CD8-positive, alpha-beta memory T cell (primary cell): ENCODE data around the gene RASA3. TPM values are rescaled to one million over a fixed set of nuclear protein-coding genes. Genes with fewer than 3 reads are reported as not detected.
A peak's percentile ranks its signal among the peaks of the same experiment; 100 is the strongest.
"Not testable (repeated sequence)": the region's sequence is repeated elsewhere in the genome, so short reads cannot be mapped to it uniquely, and the experiment has no call there.

Experiments
- CTCF ChIA-PET: fragments of 350-600 bp; sonication (Branson Sonifier 250); formaldehyde crosslinking; loops from one replicate; lab custom pipeline; 2021; ENCODE audit warnings: antibody characterized with exemption; lab: Charles Lee
- POLR2A ChIA-PET: fragments of 350-600 bp; sonication (Branson Sonifier 250); formaldehyde crosslinking; loops from one replicate; lab custom pipeline; 2021; ENCODE audit warnings: antibody characterized with exemption; lab: Charles Lee
- DNase-seq, 5 donors: peaks; one replicate each; pipeline versions ENCODE4 v3.0.0 to v3.0.0-alpha.2; 2020 to 2022; ENCODE audit warnings: mixed read lengths in 1 of 5
- H3K27ac ChIP-seq: one replicate; pipeline ENCODE4 v1.7.0; 2013; ENCODE audit warnings: low read depth, mild to moderate bottlenecking, low read length, moderate library complexity
- H3K27me3 ChIP-seq: 2 replicates; pipeline ENCODE4 v1.7.0; 2013; ENCODE audit warnings: low read length, mild to moderate bottlenecking; ENCODE audit not compliant: insufficient read depth, poor library complexity, severe bottlenecking
- H3K36me3 ChIP-seq: 2 replicates; pipeline ENCODE4 v1.7.0; 2013; ENCODE audit warnings: mild to moderate bottlenecking, low read length, moderate library complexity; ENCODE audit not compliant: insufficient read depth
- H3K4me1 ChIP-seq: 2 replicates; pipeline ENCODE4 v1.7.0; 2013; ENCODE audit warnings: mild to moderate bottlenecking, low read length, moderate library complexity; ENCODE audit not compliant: insufficient read depth
- H3K4me3 ChIP-seq: 2 replicates; pipeline ENCODE4 v1.7.0; 2013; ENCODE audit warnings: mild to moderate bottlenecking, low read length
- H3K9me3 ChIP-seq: 2 replicates; pipeline ENCODE4 v1.7.0; 2013; ENCODE audit warnings: mild to moderate bottlenecking, low read length
- H3K27ac Mint-ChIP-seq, 8 donors: one replicate each; pipeline ENCODE4 v1.8.0; 2020 to 2021; ENCODE audit warnings: mixed read lengths in 8 of 8, mild to moderate bottlenecking in 6 of 8, inconsistent platforms in 3 of 8, moderate library complexity in 3 of 8
- H3K27me3 Mint-ChIP-seq, 2 donors: one replicate each; pipeline ENCODE4 v1.8.0; 2020 to 2021; ENCODE audit warnings: mixed read lengths in 2 of 2, mild to moderate bottlenecking in 1 of 2, moderate library complexity in 1 of 2
- H3K36me3 Mint-ChIP-seq, 3 donors: one replicate each; pipeline ENCODE4 v1.8.0; 2020 to 2021; ENCODE audit warnings: mixed read lengths in 3 of 3, inconsistent platforms in 1 of 3, mild to moderate bottlenecking in 1 of 3
- H3K4me1 Mint-ChIP-seq, 3 donors: one replicate each; pipeline ENCODE4 v1.8.0; 2020 to 2021; ENCODE audit warnings: mixed read lengths in 3 of 3, inconsistent platforms in 1 of 3, mild to moderate bottlenecking in 1 of 3
- H3K4me3 Mint-ChIP-seq, 7 donors: one replicate each; pipeline ENCODE4 v1.8.0; 2020 to 2021; ENCODE audit warnings: mixed read lengths in 7 of 7, mild to moderate bottlenecking in 6 of 7, moderate library complexity in 4 of 7, inconsistent platforms in 2 of 7
- H3K9me3 Mint-ChIP-seq, 5 donors: one replicate each; pipeline ENCODE4 v1.8.0; 2020 to 2022; ENCODE audit warnings: mixed read lengths in 5 of 5, mild to moderate bottlenecking in 3 of 5, moderate library complexity in 2 of 5, inconsistent platforms in 1 of 5
- polyA plus RNA-seq: library from polyadenylated mRNA; unstranded; fragments of 300-500 nt; fragmentation: Illumina TruSeq; gene quantifications from one replicate; pipeline ENCODE4 v1.2.3, GENCODE V29; 2021
- total RNA-seq, 2 experiments: library from RNA; stranded (reverse); gene quantifications; one replicate each; pipeline ENCODE4 v1.2.3, GENCODE V29; 2021

Gene RASA3
- total and polyA plus RNA-seq, 3 experiments from 2014 or later = 26.4 to 123 (median 27.1) TPM

DNA sequence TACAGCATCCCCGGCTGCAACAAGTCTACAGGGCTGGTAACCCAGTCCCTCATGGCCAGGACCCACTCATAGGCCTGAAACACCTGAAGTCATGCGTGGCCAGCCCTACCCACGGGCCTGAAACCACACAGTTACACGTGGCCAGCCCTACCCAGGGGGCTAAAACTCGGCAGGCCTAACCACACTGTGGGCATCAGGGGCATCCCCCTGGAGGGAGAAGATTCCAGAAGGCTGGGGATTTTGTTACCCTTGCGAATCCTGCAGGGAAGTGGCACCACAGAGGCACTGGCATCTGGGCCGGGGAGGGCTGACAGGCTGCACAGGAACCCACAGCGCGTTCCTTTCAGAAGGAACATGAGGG is 110.1 kb downstream of the RASA3 start:
- Mint-ChIP-seq H3K36me3 (peaks cover 0 to 83% (median 5%) of the 10 kb centered on the region in 3 donors), H3K9me3 (peaks cover 0 to 5% (median 0%) of the 10 kb centered on the region in 5 donors), H3K4me3 (no peak overlapping the region), H3K27me3 (peaks cover 0 to 5% of the 10 kb centered on the region in 2 donors), H3K4me1 (peaks cover 0 to 7% (median 5%) of the 10 kb centered on the region in 3 donors), H3K27ac (peak overlapping the region in 1 of 8 donors; percentile 58)
- Histone ChIP-seq H3K4me3 (no peak overlapping the region), H3K27ac (no peak overlapping the region), H3K36me3 (peaks cover 87% of the 10 kb centered on the region), H3K9me3 (no peaks in the 10 kb centered on the region), H3K4me1 (no peaks in the 10 kb centered on the region), H3K27me3 (no peaks in the 10 kb centered on the region)
- POLR2A ChIA-PET = no interaction called here
- CTCF ChIA-PET = no interaction called here
- no peak for DNase-seq

- Mint-ChIP-seq H3K4me1 (peaks cover 0 to 5% (median 5%) of the 10 kb centered on the region in 3 donors), H3K4me3 (peak overlapping the region in 1 of 7 donors; percentile 34), H3K27me3 (peaks cover 0 to 5% of the 10 kb centered on the region in 2 donors), H3K27ac (peak overlapping the region in 2 of 8 donors; percentile 13 to 58), H3K36me3 (peaks cover 0 to 84% (median 5%) of the 10 kb centered on the region in 3 donors), H3K9me3 (peaks cover 0 to 4% (median 0%) of the 10 kb centered on the region in 5 donors)
- CTCF ChIA-PET = no interaction called here
- DNase-seq = no peak
- Histone ChIP-seq H3K36me3 (peaks cover 87% of the 10 kb centered on the region), H3K4me1 (no peaks in the 10 kb centered on the region), H3K27ac (no peak overlapping the region), H3K9me3 (no peaks in the 10 kb centered on the region), H3K27me3 (no peaks in the 10 kb centered on the region), H3K4me3 (no peak overlapping the region)
- POLR2A ChIA-PET = no interaction called here
Measured at GRCh38 chr13:114021464-114022308, 110.7 kb downstream of the RASA3 start.

- ChIA-PET POLR2A (no interaction called here), CTCF (no interaction called here)
- H3K4me3 Mint-ChIP-seq = peak overlapping the region in 2 of 7 donors; percentile 34 to 54
- DNase-seq = no peak
- Histone ChIP-seq H3K27ac (no peak overlapping the region), H3K4me3 (no peak overlapping the region), H3K27me3 (no peaks in the 10 kb centered on the region), H3K4me1 (no peaks in the 10 kb centered on the region), H3K36me3 (peaks cover 87% of the 10 kb centered on the region), H3K9me3 (no peaks in the 10 kb centered on the region)
- H3K27me3 Mint-ChIP-seq = peaks cover 0 to 5% of the 10 kb centered on the region in 2 donors
- peak overlapping the region in 2 of 8 donors; percentile 3 to 13 for H3K27ac Mint-ChIP-seq
- peaks cover 0 to 4% (median 0%) of the 10 kb centered on the region in 5 donors for H3K9me3 Mint-ChIP-seq
- peaks cover 0 to 84% (median 5%) of the 10 kb centered on the region in 3 donors for H3K36me3 Mint-ChIP-seq
- H3K4me1 Mint-ChIP-seq = peaks cover 0 to 5% (median 5%) of the 10 kb centered on the region in 3 donors
Measured at GRCh38 chr13:114020750-114021463, 111.5 kb downstream of the RASA3 start.

DNA sequence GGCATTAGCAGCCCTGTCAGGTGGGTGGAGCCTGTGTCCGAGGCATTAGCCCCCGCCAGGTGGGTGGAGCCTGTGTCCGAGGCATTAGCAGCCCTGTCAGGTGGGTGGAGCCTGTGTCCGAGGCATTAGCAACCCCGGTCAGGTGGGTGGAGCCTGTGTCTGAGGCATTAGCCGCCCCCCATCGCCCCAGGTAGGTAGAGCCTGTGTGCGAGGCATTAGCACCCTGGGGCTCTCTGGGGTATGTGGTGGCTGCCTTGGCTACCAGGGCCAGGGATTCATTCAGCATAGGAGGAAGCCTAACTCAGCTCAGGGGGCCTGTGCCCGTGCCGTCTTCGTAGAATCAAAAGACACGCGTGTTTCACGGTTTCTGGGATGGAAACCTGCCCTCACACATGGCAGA is 112.3 kb downstream of the RASA3 start:
- H3K36me3 ChIP-seq = peaks cover 87% of the 10 kb centered on the region
- H3K27ac Mint-ChIP-seq, H3K4me3 ChIP-seq, H3K4me1 ChIP-seq, H3K27me3 ChIP-seq, CTCF ChIA-PET, DNase-seq, POLR2A ChIA-PET, H3K27me3 Mint-ChIP-seq, H3K9me3 Mint-ChIP-seq, H3K4me1 Mint-ChIP-seq, H3K9me3 ChIP-seq, H3K27ac ChIP-seq: not testable (repeated sequence)
- peak overlapping the region in 1 of 7 donors; percentile 13 for H3K4me3 Mint-ChIP-seq
- peaks cover 0 to 83% (median 5%) of the 10 kb centered on the region in 3 donors for H3K36me3 Mint-ChIP-seq

DNA sequence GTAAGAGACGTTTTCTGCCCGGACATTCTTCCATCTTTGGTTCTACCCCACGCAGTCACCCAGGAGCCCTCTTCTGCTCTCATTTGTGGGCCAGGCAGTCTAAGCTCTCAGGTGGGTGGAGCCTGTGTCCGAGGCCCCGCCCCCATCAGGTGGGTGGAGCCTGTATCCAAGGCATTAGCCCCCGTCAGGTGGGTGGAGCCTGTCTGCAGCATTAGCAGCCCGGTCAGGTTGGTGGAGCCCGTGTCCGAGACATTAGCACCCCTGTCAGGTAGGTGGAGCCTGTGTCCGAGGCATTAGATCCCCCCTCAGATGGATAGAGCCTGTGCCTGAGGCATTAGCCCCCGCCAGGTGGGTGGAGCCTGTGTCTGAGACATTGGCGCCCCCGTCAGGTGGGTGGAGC is 113.1 kb downstream of the RASA3 start:
- peak in 3 of 5 donors; percentile 25 to 47 (median 39) for DNase-seq
- H3K36me3 Mint-ChIP-seq = peaks cover 0 to 85% (median 5%) of the 10 kb centered on the region in 3 donors
- H3K4me1 Mint-ChIP-seq = peaks cover 0 to 5% (median 3%) of the 10 kb centered on the region in 3 donors
- H3K4me3 Mint-ChIP-seq = no peak overlapping the region
- CTCF ChIA-PET = no interaction called here
- peaks cover 90% of the 10 kb centered on the region for H3K36me3 ChIP-seq
- H3K9me3 Mint-ChIP-seq = peaks cover 0 to 4% (median 0%) of the 10 kb centered on the region in 5 donors
- H3K27me3 ChIP-seq = no peaks in the 10 kb centered on the region
- H3K27ac Mint-ChIP-seq = peak overlapping the region in 1 of 8 donors; percentile 50
- peaks cover 0 to 2% of the 10 kb centered on the region in 2 donors for H3K27me3 Mint-ChIP-seq
- H3K4me1 ChIP-seq = no peaks in the 10 kb centered on the region
- H3K27ac ChIP-seq = no peak overlapping the region
- H3K9me3 ChIP-seq = no peaks in the 10 kb centered on the region
- POLR2A ChIA-PET = no interaction called here
- H3K4me3 ChIP-seq = no peak overlapping the region

- CTCF ChIA-PET = no interaction called here
Measured at GRCh38 chr13:114018461-114019055, 113.9 kb downstream of the RASA3 start.

DNA sequence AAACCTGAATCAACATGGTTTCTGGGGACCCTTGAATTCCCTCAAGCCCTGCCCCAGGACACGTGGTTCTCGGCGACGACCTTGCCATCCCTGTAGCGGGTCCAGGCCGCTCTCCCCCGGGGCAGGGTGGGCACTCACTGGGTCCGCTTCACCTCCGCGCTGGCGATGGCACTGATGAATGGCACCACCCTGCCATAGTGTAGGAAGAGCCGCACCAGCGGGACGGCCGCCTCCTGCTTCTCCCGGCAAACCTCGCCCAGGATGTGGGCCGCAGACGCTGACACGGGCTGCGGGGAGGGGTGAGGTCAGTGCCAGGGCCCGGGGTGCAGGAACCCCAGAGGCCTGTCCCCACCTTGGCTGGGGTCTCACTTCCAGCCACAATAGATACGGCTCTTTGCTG is 114.5 kb downstream of the RASA3 start:
- H3K27me3 Mint-ChIP-seq = no peaks in the 10 kb centered on the region
- Histone ChIP-seq H3K4me1 (no peaks in the 10 kb centered on the region), H3K27ac (no peak overlapping the region), H3K36me3 (peaks cover 90% of the 10 kb centered on the region), H3K27me3 (no peaks in the 10 kb centered on the region), H3K9me3 (no peaks in the 10 kb centered on the region), H3K4me3 (no peak overlapping the region)
- ChIA-PET CTCF (no interaction called here), POLR2A (no interaction called here)
- peaks cover 0 to 2% (median 0%) of the 10 kb centered on the region in 3 donors for H3K4me1 Mint-ChIP-seq
- no peaks in the 10 kb centered on the region for H3K9me3 Mint-ChIP-seq
- peaks cover 0 to 73% (median 3%) of the 10 kb centered on the region in 3 donors for H3K36me3 Mint-ChIP-seq
- H3K27ac Mint-ChIP-seq = peak overlapping the region in 1 of 8 donors; percentile 63
- H3K4me3 Mint-ChIP-seq = no peak overlapping the region
- DNase-seq = no peak

More at GRCh38 chr13:114018461-114019055, 113.9 kb downstream of the RASA3 start:
- H3K27me3 ChIP-seq = no peaks in the 10 kb centered on the region
- Mint-ChIP-seq H3K27ac (peak overlapping the region in 2 of 8 donors; percentile 50 to 63), H3K27me3 (peaks cover 0 to 2% of the 10 kb centered on the region in 2 donors), H3K4me3 (no peak overlapping the region), H3K4me1 (peaks cover 0 to 2% (median 0%) of the 10 kb centered on the region in 3 donors), H3K36me3 (peaks cover 0 to 77% (median 5%) of the 10 kb centered on the region in 3 donors), H3K9me3 (no peaks in the 10 kb centered on the region)
- H3K9me3 ChIP-seq = no peaks in the 10 kb centered on the region
- no peak for DNase-seq
- peaks cover 90% of the 10 kb centered on the region for H3K36me3 ChIP-seq
- no peak overlapping the region for H3K27ac ChIP-seq
- H3K4me3 ChIP-seq = no peak overlapping the region
- no peaks in the 10 kb centered on the region for H3K4me1 ChIP-seq
- POLR2A ChIA-PET = no interaction called here
